ACC112 (cell line): ENCODE data around the gene PPP2CA.
A peak's percentile ranks its signal among the peaks of the same experiment; 100 is the strongest.

Experiments
- H2AFZ ChIP-seq: fragments of 200-600 bp; sonication (generic); one replicate; pipeline ENCODE4 v1.6.0; 2017; ENCODE audit warnings: antibody characterized with exemption, low read length; ENCODE audit not compliant: unreplicated experiment
- H3K27ac ChIP-seq: fragments of 200-600 bp; sonication (generic); 2 replicates; pipeline ENCODE4 v1.5.1; 2014; ENCODE audit warnings: low read depth, mild to moderate bottlenecking, antibody characterized with exemption, low read length, moderate library complexity
- H3K27me3 ChIP-seq: fragments of 200-600 bp; sonication (generic); 2 replicates; pipeline ENCODE4 v1.6.1; 2014; ENCODE audit warnings: mild to moderate bottlenecking, antibody characterized with exemption, low read length, moderate library complexity, mixed read lengths; ENCODE audit not compliant: insufficient read depth
- H3K36me3 ChIP-seq: fragments of 200-600 bp; sonication (generic); 2 replicates; pipeline ENCODE4 v1.6.1; 2016; ENCODE audit warnings: mild to moderate bottlenecking, antibody characterized with exemption, low read length, moderate library complexity, mixed read lengths; ENCODE audit not compliant: insufficient read depth
- H3K4me1 ChIP-seq: fragments of 200-600 bp; sonication (generic); one replicate; pipeline ENCODE4 v1.6.1; 2016; ENCODE audit warnings: low read length, mixed read lengths; ENCODE audit not compliant: insufficient read depth, unreplicated experiment, control insufficient read depth
- H3K4me3 ChIP-seq: fragments of 200-600 bp; sonication (generic); 2 replicates; pipeline ENCODE4 v1.5.1; 2014; ENCODE audit warnings: mild to moderate bottlenecking, low read depth, low read length
- H3K79me2 ChIP-seq: fragments of 200-600 bp; sonication (generic); one replicate; pipeline ENCODE4 v1.6.0; 2016; ENCODE audit warnings: low read length; ENCODE audit not compliant: control insufficient read depth, unreplicated experiment, insufficient read depth

Gene PPP2CA

GRCh38 chr5:134245101-134245604 is 19.3 kb upstream of the PPP2CA start:
- H3K4me3 ChIP-seq, result no peak overlapping the region
- peak overlapping the region; percentile 15 for H2AFZ ChIP-seq
- H3K27ac ChIP-seq, result no peak overlapping the region
- peaks cover 31% of the 10 kb centered on the region for H3K4me1 ChIP-seq
- H3K79me2 ChIP-seq, result no peaks in the 10 kb centered on the region
- H3K27me3 ChIP-seq, result no peaks in the 10 kb centered on the region
- H3K36me3 ChIP-seq, result no peaks in the 10 kb centered on the region

GRCh38 chr5:134242146-134242545 is 16.3 kb upstream of the PPP2CA start:
- no peak overlapping the region for H3K27ac ChIP-seq
- no peak overlapping the region for H3K4me3 ChIP-seq
- H3K36me3 ChIP-seq, result no peaks in the 10 kb centered on the region
- no peak overlapping the region for H2AFZ ChIP-seq
- no peaks in the 10 kb centered on the region for H3K79me2 ChIP-seq
- peaks cover 18% of the 10 kb centered on the region for H3K4me1 ChIP-seq
- H3K27me3 ChIP-seq, result no peaks in the 10 kb centered on the region

GRCh38 chr5:134240421-134240962 is 14.6 kb upstream of the PPP2CA start:
- Histone ChIP-seq H3K27ac (no peak overlapping the region), H2AFZ (peak overlapping the region; percentile 3), H3K79me2 (no peaks in the 10 kb centered on the region), H3K27me3 (no peaks in the 10 kb centered on the region), H3K36me3 (no peaks in the 10 kb centered on the region), H3K4me3 (no peak overlapping the region), H3K4me1 (peaks cover 6% of the 10 kb centered on the region)

- Histone ChIP-seq H3K36me3 (no peaks in the 10 kb centered on the region), H3K27ac (no peak overlapping the region), H3K4me3 (no peak overlapping the region), H3K4me1 (no peaks in the 10 kb centered on the region), H3K27me3 (no peaks in the 10 kb centered on the region), H3K79me2 (no peaks in the 10 kb centered on the region), H2AFZ (no peak overlapping the region)
Observed at GRCh38 chr5:134236820-134237219, 10.9 kb upstream of the PPP2CA start.

GRCh38 chr5:134236318-134236717 is 10.4 kb upstream of the PPP2CA start:
- no peaks in the 10 kb centered on the region for H3K27me3 ChIP-seq
- no peaks in the 10 kb centered on the region for H3K79me2 ChIP-seq
- no peak overlapping the region for H3K27ac ChIP-seq
- H2AFZ ChIP-seq, result no peak overlapping the region
- H3K4me3 ChIP-seq, result no peak overlapping the region
- H3K4me1 ChIP-seq, result no peaks in the 10 kb centered on the region
- H3K36me3 ChIP-seq, result no peaks in the 10 kb centered on the region

- peaks cover 9% of the 10 kb centered on the region; the same call in 1 of the 2 replicates for H3K36me3 ChIP-seq
- H3K79me2 ChIP-seq, result peaks cover 27% of the 10 kb centered on the region
- H3K4me1 ChIP-seq, result peaks cover 8% of the 10 kb centered on the region
- H2AFZ ChIP-seq, result no peak overlapping the region
- no peak overlapping the region for H3K27ac ChIP-seq
- no peak overlapping the region for H3K4me3 ChIP-seq
- no peaks in the 10 kb centered on the region for H3K27me3 ChIP-seq
Observed at GRCh38 chr5:134228624-134229023, 2.8 kb upstream of the PPP2CA start.

- Histone ChIP-seq H3K4me3 (no peak overlapping the region), H2AFZ (no peak overlapping the region), H3K79me2 (peaks cover 35% of the 10 kb centered on the region), H3K27me3 (no peaks in the 10 kb centered on the region), H3K27ac (no peak overlapping the region), H3K36me3 (peaks cover 14% of the 10 kb centered on the region; the same call in 1 of the 2 replicates), H3K4me1 (peaks cover 16% of the 10 kb centered on the region)
Observed at GRCh38 chr5:134227776-134228175, 1.9 kb upstream of the PPP2CA start.

- Histone ChIP-seq H3K27me3 (no peaks in the 10 kb centered on the region), H3K4me1 (peaks cover 22% of the 10 kb centered on the region), H3K79me2 (peaks cover 40% of the 10 kb centered on the region), H2AFZ (peak overlapping the region; percentile 84), H3K36me3 (peaks cover 14% of the 10 kb centered on the region; the same call in 1 of the 2 replicates), H3K27ac (no peak overlapping the region), H3K4me3 (peak overlapping the region; percentile 88)
Observed at GRCh38 chr5:134227259-134227658, 1.4 kb upstream of the PPP2CA start.

- peaks cover 47% of the 10 kb centered on the region for H3K79me2 ChIP-seq
Observed at GRCh38 chr5:134226441-134227192, 744 bp upstream of the PPP2CA start.

GRCh38 chr5:134224888-134225779 is 739 bp downstream of the PPP2CA start:
- peaks cover 62% of the 10 kb centered on the region for H3K79me2 ChIP-seq
- H2AFZ ChIP-seq, result peak overlapping the region; percentile 37
- H3K4me1 ChIP-seq, result peaks cover 27% of the 10 kb centered on the region
- peak overlapping the region; percentile 94 for H3K27ac ChIP-seq
- no peaks in the 10 kb centered on the region for H3K27me3 ChIP-seq
- H3K36me3 ChIP-seq, result peaks cover 14% of the 10 kb centered on the region; the same call in 1 of the 2 replicates
- H3K4me3 ChIP-seq, result peak overlapping the region; percentile 88

More at GRCh38 chr5:134226441-134227192, 744 bp upstream of the PPP2CA start:
- Histone ChIP-seq H2AFZ (peak overlapping the region; percentile 84), H3K36me3 (peaks cover 14% of the 10 kb centered on the region; the same call in 1 of the 2 replicates), H3K27ac (peak overlapping the region; percentile 46; the same call in 1 of the 2 replicates), H3K27me3 (no peaks in the 10 kb centered on the region), H3K4me1 (peaks cover 27% of the 10 kb centered on the region), H3K4me3 (peak overlapping the region; percentile 88)
